ENCODE results near the gene LARGE1.

DNA sequence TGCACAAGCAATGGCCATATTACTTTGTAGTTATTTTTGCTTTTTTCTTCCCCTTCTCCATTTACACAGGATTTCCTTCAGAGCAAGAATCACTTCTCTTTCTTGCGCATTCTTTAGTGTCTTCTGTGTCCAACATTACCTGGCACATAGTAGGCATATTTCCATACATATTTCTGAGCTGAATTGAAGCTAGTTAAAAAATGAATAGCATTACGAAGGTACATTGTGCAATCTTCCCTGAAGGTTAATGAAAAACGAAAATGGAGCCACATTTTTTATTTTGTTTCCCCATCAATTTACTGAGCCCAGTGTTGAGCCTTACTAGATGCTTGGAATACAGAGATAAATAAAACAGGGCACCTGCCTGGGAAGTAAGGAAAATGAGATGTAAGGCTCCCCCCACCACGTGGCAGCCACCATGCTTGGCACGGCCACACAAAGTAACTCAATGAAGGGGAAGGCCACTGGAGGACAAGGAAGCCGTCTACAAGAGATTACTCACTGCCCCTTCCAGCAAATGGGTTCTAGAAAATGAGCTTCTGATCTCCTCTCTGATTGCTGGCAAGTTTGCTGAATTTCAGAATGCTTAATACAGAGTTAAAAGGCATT, 381.9 kb downstream of the LARGE1 start:
- no peak for TF ChIP-seq CEBPB (IDR thresholded peaks at IDR 0.05)
- no peak for TF ChIP-seq EP300 (IDR thresholded peaks at IDR 0.05; ENCODE audit: borderline replicate concordance)
- TF ChIP-seq, protein P1, sequence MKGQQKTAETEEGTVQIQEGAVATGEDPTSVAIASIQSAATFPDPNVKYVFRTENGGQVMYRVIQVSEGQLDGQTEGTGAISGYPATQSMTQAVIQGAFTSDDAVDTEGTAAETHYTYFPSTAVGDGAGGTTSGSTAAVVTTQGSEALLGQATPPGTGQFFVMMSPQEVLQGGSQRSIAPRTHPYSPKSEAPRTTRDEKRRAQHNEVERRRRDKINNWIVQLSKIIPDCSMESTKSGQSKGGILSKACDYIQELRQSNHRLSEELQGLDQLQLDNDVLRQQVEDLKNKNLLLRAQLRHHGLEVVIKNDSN (IDR thresholded peaks at IDR 0.05), result no peak
- TF ChIP-seq CREB1 (IDR thresholded peaks at IDR 0.05; ENCODE audit: low read depth), result no peak
